NCI-H1105 treated with DMSO at 0.1 percent for 48 hours (cell line): ENCODE results near the gene PSORS1C1.
"Not testable (repeated sequence)": the region's sequence is repeated elsewhere in the genome, so short reads cannot be mapped to it uniquely, and the experiment has no call there.

ENCODE experiments used
- DNase-seq: peaks from one replicate; lab custom pipeline; 2025; lab: John Stamatoyannopoulos, UW

PSORS1C1 gene, protein sequence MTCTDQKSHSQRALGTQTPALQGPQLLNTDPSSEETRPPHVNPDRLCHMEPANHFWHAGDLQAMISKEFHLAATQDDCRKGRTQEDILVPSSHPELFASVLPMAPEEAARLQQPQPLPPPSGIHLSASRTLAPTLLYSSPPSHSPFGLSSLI

DNA sequence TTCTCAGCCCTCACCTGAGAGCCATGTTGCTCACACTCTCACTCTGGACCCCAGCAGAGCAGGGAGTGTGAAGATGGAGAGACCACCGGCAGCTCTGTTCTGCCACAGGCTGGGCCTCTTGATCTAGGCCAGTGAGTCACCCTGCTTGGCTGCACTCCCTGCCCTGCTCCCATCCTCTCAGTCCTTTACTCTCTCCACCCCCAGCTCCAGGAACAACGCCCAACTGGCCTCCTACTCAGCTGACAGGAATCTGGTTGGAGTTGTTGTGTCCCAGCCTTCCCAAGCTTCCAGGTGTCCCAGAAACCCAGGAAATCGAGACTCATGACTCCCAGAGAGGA is at the start of gene PSORS1C1:
TSS of gene PSORS1C1 (plus strand) at position 260 of the 338 bp plus-strand sequence. CDS start 14,833 bp downstream, outside the sequence.
- no peak for DNase-seq

DNA sequence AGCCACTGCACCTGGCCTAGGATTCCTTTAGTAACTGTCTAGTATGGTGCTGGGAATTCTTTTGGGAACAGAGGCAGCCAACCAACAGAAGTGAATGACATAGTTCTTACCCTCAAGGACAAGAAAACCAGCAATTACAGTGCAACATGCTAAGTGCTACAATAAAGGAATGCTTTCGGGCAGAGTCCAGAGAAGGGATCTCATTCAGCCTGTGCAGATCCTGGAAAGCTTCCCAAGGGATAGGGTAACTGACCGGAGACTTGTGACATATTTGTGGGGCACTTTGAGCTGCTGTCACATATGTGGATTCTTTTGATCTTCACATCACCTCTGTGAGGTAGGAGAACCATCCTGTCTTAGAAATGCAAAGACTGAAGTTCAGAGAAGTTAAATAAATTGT is 49.0 kb upstream of the PSORS1C1 start:
- no peak for DNase-seq

DNA sequence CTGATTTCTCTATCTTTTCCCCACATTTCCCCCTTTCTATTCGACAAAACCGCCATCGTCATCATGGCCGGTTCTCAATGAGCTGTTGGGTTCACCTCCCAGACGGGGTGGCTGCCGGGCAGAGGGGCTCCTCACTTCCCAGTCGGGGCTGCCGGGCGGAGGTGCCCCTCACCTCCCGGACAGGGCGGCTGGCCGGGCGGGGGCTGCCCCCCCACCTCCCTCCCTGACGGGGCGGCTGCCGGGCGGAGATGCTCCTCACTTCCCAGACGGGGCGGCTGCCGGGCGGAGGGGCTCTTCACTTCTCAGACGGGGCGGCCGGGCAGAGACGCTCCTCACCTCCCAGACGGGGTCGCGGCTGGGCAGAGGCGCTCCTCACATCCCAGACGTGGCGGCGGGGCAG is 47.6 kb upstream of the PSORS1C1 start:
- not testable (repeated sequence) for DNase-seq

DNA sequence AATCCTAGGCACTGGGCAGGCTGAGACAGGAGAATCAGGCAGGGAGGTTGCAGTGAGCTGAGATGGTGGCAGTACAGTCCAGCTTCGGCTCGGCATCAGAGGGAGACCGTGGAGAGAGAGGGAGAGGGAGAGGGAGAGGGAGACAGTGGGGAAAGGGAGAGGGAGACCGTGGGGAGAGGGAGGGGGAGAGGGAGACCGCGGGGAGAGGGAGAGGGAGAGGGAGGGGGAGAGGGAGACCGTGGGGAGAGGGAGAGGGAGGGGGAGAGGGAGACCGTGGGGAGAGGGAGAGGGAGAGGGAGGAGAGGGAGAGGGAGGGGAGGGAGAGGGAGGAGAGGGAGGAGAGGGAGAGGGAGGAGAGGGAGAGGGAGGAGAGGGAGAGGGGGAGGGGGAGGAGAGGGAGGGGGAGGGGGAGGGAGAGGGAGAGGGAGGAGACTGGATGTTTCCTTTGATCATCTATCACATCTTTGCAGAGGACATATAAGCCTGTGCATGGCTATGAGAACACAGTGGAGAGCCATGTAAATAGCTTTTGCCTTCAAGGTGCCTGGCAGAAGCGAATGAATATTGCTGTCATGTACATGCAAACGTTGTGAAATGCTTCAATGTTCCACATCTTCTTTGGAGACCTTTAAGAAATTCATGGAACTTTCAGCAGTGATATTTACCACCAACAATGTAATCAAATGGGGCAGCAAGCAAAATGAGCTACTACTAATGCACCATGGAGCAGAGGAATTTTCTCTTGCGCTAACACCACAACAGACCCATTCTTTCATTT is 46.5 kb upstream of the PSORS1C1 start:
- DNase-seq: not testable (repeated sequence)

DNA sequence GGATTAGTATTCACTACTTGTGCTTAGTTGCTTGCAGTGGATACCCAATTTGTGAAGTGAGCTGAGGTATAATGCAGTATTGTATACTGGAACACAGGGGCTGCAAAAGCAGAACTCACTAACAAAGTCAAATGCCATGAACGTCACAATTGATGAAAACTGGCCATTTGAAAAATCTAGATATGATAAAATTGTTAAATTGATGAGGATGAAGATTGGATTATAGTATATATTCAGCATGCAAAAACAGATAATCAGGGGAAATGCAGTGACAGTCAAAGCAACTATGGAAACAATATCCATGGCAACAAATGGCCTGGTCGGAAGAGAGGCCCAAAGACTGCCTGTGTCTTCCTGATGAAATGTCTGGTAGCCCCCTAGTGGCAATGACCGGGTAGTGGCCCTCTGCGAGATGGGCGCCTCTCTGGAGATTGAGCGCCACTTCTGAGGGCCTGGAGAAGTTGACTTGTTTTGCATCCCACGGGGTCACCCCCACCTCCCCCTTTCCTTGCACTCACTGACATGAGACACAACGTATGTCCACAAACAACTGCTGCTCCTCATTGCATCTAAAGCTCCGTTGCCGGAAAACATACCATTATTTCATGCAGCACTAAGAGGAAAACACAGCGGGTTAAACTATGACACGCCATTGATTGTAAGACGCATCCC is 45.8 kb upstream of the PSORS1C1 start:
- peak; percentile 87 for DNase-seq

DNA sequence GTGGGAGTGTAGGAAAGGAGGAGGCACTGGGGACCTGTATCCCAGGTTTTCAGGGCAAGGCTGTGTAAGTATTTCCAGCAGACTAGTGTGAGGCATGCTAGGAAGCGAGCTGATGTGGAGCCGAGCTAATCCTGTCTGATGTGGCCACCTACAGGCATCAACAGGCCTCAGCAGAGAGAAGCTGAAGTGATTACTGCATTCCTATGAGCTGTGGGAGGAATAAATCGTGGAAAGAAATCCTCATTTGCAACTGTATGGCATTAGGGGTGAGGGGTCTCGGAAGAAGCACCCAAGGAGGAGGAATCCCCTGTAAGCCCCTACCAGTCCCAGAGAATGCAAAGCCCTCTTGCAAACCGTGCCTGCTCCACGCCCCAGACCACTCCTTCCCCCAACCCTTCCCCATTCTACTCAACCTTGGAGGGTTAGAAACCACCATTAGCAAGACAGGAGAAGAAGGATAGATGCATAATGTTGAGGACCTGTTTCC is 43.8 kb upstream of the PSORS1C1 start:
- DNase-seq: peak; percentile 10

DNA sequence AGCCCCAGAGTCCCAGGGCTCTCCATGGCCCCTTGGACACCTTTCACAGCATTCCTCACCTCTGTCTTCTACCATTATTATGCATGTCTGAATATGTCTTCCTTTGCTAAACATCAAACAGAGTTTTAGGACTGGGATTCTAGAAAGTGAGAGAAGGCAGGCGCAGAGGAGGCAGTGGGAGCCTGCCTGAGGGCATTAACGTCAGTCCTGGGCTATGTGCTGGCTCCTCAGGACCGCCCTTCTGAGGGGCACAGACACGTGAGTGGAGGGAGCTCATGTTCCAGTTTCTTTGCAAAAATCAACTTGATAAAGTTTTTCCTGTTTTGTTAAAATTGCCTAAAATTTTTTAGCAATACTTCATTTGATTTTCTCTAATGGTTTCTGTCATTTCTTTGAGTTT is 40.2 kb upstream of the PSORS1C1 start:
- DNase-seq: no peak

DNA sequence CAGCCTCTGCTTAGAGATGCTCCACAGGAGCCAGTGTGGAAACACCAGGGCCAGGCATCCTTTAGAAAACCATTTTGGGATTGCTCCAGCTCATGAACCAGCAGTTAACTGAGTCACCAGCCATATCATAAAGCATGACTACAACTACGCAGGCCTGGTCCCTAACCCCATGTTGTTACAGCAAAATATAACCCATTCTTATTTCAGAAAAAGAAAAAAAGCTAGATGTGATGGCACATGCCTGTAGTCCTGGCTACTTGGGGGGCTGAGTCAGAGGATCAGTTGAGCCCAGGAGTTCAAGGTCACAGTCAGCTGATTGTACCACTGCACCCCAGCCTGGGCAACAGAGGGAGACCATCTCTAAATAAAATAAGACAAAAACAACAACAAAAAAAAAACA is 39.1 kb upstream of the PSORS1C1 start:
- DNase-seq: no peak

DNA sequence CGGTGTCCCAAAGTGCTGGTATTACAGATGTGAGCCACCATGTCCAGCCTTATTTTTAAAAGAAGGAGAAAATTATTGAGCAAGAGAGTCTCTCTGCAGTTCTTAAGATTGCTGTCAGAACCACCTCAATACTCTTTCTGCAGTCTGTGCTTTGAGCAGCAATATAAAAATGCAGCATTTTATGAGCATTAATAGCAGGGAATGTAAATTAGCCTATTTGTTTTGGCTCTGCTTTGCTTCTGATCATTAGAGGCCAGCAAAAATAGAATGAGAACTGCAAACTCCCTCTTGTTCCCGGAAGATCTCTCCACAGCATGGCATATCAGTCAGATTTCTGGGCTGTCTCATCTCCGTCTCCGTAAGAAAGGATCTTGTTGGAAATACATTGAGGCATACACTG is 38.0 kb upstream of the PSORS1C1 start:
- DNase-seq: no peak

DNA sequence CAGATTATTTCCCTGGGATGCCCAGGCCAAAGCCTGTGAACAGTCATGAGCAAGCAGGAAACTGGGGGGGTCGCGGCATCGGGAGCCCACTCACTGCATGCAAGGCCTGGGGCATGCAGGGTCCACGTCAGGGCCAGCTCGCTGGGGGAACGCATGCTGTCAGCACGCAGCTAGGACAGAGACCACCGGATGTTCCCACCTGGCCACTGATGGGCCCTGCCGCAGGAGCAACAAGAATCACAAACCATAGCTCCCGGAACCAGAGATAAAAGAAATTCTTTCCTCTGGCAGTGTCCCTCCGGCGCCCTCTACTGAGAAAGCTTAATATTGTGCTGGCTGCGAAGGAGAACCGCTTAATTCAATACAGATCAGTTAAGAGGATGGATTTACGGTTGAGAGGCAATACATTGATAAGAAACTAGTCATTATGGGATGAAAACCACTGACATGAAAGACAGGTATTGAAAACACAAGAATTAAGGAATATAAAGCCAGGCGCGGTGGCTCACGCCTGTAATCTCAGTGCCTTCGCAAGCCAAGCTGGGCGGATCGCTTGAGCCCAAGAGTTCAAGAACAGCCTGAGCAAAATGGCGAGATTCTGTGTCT is 34.8 kb upstream of the PSORS1C1 start:
- DNase-seq: peak; percentile 76

DNA sequence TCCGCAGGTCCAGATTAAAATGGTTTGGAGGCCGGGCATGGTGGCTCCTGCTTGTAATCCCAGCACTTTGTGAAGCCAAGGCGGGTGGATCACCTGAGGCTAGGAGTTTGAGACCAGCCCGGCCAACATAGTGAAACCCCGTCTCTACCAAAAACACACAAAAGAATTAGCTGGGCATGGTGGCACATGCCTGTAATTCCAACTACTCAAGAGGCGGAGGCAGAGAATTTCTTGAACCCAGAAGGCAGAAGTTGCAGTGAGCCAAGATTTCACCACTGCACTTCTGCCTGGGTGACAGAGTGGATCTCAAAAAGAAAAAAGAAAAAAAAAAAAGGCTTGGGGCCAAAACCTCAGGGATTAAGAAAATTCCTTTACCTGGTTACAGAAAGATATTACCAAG is 32.7 kb upstream of the PSORS1C1 start:
- DNase-seq: no peak

DNA sequence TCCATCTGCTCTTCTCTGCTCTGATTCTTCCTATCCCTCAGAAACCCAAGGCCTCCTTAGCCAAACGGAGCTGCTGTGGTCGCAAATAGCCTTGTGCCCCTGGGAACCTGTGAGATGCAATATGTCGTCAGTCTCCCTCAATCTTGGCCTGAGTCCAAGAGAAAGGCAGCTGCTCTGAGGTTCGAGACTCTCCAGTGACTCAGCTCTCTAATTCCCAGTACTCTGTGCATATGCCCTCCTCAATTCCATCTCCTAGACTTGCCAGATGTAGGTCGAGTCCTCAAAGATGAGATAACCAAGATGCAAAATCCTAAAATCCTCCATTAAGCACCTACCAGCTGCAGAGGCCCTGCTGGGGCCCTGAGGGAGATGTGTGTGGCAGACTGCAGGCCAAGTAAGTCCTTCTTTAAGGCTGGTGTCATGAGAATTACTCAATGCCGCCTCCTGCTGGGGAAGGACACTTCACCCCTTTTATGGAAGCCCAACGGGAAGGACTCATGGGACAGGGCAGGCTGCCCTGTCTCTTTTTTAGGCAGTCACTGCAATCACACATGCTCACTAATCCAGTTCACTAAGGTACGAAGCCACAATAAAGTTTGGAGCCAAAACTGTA is 30.8 kb upstream of the PSORS1C1 start:
- DNase-seq: peak; percentile 34

DNA sequence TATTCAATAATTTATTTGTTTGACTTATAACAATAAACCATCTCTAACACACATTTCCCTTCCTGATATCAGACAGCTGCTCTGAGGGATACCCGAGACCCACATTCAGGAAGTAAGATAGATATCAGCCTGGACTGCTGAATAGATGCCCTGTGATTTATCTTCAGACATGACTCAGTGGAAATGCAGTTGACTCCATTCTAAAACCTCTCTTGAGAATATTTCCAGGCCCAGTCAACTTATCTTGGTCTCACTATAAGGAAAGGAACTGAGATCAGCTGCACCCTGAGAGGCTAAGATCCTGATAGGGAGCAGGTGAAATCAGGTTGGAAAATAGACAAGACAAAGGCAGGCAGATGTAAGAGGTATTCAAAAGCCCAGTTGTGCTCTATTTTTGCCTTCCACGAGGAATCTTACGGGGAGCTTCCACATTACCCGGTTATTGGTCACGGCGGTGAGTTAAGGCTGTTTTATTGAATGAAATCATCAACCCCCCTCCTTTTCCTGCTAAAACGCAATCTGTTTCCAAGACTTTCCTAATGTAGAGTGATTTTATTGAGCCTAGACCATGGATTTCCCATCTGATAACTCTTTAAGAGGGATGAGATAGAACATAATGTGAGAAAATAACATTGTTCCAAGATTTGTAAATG is 27.7 kb upstream of the PSORS1C1 start:
- DNase-seq: no peak

DNA sequence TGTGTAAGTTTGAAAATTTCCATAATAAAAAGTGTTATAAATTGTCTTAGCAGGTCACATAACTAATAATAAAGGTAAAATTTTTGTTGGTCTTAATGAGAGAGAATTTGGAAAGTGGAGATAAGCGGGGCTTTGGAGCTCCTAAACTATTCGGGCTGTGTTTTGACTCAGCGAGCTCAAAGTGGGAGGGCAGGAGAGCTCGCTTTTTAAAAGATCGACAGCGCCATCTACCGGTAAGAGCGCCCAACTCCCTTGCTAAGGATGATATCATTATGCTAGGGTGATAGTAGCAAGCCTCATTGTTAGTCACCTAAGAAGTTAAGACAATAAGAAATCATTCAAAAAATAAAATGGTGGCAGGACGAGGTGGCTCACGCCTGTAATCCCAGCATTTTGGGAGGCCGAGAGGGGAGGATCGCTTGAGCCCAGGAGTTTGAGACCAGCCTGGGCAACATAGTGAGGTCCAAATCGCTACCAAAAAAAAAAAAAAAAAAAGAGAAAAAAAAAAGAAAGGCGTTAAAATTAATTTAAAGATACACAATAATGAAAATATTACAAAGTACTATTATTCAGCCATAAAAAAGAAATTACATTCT is 27.0 kb upstream of the PSORS1C1 start:
- DNase-seq: peak; percentile 66

DNA sequence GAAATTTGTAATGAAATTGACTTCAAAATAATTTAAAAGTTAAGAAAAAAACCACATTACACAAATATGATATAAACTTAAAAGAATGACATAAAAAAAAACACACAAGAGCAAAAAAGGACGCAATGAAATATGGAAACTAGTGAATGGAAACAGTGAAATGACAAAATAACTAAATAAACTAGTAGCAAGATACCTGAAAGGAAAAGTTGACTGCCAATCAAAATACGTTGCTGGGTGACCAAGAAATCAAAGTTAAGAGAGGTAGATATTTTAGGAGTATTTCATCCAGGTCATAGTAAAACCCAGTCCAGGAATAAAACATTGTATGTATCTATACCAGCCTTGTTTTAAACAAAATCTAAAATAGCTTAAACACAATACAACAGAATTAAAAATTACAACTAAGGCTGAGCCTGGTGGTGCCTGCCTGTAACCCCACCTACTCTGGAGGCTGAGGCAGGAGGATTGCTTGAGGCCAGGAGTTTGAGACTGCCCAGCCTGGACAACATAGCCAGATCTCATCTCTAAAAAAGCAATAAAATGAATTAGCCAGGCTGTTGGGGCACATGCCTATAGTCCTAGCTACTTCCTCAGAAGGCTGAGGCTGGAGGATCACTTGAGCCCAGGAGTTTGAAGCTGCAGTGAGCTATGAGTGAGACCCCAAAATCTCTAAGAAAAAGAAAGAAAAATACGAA is 24.2 kb upstream of the PSORS1C1 start:
- DNase-seq: no peak

DNA sequence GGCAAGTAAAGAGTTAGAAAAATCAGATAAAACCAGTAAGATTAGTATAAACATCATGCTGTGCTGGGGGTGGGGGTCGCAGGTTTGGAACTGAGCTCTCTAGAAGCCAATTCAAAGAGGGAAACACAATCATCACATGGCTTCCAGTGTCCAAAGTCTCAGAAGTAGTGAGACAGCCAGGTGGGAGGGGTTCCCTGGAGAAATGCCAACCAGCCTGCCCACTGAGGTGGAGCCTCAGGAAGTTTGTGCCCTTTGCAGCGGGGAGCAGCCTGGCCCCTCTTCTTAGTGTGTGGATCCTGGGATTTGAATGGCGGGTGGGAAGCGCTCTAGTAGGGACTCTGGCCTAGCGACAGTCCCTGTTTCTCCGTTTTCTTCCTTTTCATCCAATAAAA is 23.6 kb upstream of the PSORS1C1 start:
- DNase-seq: no peak

DNA sequence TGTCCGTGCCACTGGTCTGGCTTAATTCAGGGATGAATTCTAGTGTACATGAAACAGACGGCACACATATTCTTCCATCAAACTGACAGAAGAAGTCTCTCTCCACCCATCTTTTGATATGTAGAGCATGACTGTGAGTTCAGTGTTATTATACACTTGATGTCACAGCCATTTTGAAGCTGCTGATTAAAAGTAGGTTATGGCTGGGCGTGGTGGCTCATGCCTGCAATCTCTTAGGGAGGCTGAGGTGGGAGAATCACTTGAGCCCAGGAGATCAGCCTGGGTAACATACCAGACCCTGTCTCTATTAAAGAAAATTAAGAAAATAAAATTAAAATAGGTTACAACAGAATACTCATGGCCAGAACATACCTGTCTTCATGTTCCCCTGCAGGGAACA is 22.9 kb upstream of the PSORS1C1 start:
- DNase-seq: no peak

DNA sequence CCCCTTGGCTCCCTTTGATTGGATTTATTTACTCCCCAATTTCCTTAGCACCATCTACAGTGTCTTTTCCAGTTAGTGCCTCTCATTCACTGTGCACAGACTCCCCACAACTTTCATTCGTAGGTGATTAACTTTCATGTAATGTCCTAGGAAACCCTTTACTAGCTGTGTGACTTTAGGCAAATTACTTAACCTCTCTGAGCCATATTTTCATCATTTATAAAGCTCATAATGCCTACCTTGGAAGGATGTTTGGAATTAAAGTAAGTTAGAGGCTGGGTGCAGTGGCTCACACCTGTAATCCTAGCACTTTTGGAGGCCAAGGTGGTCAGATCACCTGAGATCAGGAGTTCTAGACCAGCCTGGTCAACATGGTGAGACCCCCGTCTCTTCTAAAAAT is 22.4 kb upstream of the PSORS1C1 start:
- DNase-seq: no peak

DNA sequence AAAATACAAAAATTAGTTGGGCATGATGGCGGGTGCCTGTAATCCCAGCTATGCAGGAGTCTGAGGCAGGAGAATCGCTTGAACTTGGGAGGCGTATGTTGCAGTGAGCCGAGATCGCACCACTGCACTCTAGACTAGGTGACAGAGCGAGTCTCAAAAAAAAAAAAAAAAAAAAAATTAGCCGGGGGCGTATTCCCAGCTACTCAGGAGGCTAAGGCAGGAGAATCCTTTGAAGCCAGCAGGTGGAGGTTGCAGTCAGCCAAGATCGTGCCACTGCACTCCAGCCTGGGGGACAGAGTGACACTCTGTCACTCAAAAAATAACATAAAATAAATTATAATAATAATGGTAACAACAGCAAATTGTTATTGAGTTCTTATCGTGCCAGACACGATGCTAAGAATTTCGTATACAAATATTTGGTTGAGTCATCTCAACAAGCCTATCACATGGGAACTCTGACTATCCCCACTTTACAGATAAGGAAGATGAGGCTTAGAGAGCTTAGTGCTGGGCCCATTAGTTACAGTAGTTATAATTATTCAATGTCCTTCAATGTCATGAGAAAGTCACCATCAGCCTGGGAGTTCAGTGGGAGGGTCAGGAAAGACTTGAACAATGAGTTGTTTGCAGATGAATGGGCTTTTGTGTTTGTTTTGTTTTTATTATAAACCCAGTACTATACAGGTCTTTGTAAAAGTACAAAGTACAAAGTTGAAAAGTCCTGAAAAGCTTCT is 21.7 kb upstream of the PSORS1C1 start:
- no peak for DNase-seq

DNA sequence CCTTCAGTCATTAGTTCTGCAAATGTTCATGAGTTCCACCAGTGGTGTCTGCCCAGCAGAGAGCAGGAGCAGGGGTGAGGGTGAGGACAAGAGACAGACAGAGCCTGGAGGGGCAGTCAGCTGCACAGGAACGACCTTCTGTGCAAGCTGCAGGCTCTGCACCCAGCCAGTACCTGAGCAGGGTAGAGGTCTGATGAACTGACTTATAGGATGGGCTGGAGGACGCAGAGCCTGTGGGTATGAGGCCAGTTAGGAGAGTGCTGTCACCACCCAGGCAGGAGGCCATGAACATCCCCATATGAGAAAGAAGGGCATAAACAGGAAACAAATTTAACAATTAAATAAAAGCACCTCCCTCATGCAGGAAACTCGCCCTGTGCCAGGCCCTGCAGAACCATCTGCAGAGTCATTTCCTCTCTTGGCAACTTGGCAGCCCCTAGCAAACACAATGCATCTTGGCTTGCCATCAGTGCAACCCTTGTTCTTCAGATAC is 20.2 kb upstream of the PSORS1C1 start:
- no peak for DNase-seq
